ENCODE measurements around the gene CHAC1. TPM values are rescaled to one million over a fixed set of nuclear protein-coding genes. Genes with fewer than 3 reads are reported as not detected.

The CHAC1 gene
- total RNA-seq, 2 donors from 2014 or later: 4.0 to 20.9 TPM

DNA sequence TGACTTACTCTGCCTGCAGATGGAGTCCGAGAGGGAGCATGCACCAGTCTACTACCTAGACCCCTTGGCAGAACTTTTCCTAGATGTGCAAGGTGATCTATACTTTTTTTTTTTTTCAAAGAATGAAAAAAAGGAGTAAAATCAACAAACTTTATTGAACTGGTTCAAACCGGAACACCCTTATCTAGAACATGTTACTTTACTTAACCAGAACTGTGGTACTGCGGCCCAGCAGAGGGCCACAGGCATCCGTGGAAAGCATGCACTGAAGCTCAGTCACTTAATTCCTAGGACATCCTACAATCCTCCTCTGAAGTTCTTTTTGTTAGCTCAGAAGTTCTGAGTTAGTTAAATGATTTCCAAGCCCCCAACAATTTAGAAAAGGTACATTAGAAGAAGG, 21.6 kb downstream of the CHAC1 start:
- no peak for DNase-seq
- H3K4me1 ChIP-seq: no peaks in the 10 kb centered on the region
- peaks cover 3% of the 10 kb centered on the region for H3K36me3 ChIP-seq
- TF ChIP-seq, protein P1, sequence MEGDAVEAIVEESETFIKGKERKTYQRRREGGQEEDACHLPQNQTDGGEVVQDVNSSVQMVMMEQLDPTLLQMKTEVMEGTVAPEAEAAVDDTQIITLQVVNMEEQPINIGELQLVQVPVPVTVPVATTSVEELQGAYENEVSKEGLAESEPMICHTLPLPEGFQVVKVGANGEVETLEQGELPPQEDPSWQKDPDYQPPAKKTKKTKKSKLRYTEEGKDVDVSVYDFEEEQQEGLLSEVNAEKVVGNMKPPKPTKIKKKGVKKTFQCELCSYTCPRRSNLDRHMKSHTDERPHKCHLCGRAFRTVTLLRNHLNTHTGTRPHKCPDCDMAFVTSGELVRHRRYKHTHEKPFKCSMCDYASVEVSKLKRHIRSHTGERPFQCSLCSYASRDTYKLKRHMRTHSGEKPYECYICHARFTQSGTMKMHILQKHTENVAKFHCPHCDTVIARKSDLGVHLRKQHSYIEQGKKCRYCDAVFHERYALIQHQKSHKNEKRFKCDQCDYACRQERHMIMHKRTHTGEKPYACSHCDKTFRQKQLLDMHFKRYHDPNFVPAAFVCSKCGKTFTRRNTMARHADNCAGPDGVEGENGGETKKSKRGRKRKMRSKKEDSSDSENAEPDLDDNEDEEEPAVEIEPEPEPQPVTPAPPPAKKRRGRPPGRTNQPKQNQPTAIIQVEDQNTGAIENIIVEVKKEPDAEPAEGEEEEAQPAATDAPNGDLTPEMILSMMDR (IDR thresholded peaks at IDR 0.05): no peak
- no peak overlapping the region for H3K9ac ChIP-seq (ENCODE audit: low read depth in 2 of 2, low read length in 2 of 2)
- no peaks in the 10 kb centered on the region for H3K9me3 ChIP-seq
- intact Hi-C loops (cut with DNase I): no loop called here
- no peak overlapping the region for H3K27ac ChIP-seq
- H3K27me3 ChIP-seq: no peaks in the 10 kb centered on the region
- H3K4me3 ChIP-seq: no peak overlapping the region

DNA sequence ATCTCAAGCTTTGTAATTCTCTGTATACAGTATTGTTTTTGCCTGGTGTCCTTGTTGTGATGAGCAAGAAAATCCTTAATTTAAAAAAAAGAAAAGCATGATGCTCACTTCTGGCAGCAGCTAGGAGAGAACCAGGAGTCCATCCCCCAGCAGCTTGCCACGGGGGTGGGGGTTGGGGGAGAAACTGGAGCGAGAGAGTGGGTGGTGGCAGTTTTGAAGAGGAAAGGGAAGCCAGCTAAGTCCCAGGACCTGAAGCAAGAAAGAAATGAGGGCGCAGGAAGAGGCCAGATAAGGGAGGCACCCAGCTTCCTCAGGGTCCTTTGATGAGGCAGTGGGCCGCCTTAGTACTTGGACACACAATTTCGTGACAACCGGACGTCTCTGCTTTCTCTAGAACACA, 23.5 kb downstream of the CHAC1 start:
- intact Hi-C loops (cut with DNase I): no loop called here
- Histone ChIP-seq H3K9ac (ENCODE audit: low read depth in 2 of 2, low read length in 2 of 2) (no peak overlapping the region), H3K36me3 (peaks cover 3% of the 10 kb centered on the region), H3K4me3 (no peak overlapping the region), H3K27ac (no peak overlapping the region), H3K27me3 (no peaks in the 10 kb centered on the region), H3K4me1 (no peaks in the 10 kb centered on the region), H3K9me3 (no peaks in the 10 kb centered on the region)
- no peak for DNase-seq
- TF ChIP-seq, protein P1 (IDR thresholded peaks at IDR 0.05): no peak

DNA sequence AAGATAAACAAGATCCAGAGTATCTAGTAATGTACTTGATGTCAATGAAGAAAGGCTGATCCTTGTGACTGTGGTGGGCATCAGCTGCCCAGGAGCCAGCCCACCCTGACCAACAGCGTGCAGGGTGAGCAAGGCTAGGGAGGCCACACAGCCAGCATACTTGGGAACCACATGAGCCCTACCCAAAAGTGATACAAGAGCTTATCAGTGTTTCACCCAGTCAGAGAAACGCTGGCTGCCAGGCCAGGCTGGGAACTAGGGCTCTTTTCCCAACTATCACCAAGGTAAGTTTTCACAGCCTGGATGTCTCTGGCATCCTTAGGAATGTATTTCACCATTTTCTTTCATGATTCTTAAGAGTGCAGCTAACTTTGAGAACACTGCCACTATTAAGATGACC, 24.9 kb downstream of the CHAC1 start:
- no peak overlapping the region for H3K27ac ChIP-seq
- intact Hi-C loops (cut with DNase I): no loop called here
- H3K27me3 ChIP-seq: no peaks in the 10 kb centered on the region
- no peak overlapping the region for H3K9ac ChIP-seq (ENCODE audit: low read depth in 2 of 2, low read length in 2 of 2)
- no peak overlapping the region for H3K4me3 ChIP-seq
- peaks cover 12% of the 10 kb centered on the region for H3K36me3 ChIP-seq
- no peaks in the 10 kb centered on the region for H3K9me3 ChIP-seq
- no peaks in the 10 kb centered on the region for H3K4me1 ChIP-seq
- TF ChIP-seq, protein P1 (IDR thresholded peaks at IDR 0.05): no peak
- no peak for DNase-seq

DNA sequence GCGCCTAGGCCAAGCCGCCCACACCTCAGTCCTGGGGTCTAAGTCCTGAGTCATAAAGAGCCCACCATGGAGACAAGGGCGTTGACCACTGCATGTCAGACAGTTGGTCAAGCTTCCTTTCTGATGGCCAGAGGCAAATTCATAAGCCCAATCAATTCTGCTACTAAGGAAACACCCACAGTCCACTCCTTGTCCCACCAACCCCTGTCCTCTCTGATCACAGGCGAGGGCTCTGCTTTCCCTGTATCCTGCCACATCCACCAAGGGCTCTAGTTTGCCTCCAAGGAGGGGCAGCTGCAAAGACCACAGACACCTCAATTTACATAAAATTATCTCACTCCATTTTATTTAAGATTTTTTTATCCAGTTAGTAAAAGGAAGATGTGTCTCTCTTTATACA, 25.3 kb downstream of the CHAC1 start:
- Histone ChIP-seq H3K9me3 (no peaks in the 10 kb centered on the region), H3K36me3 (peaks cover 16% of the 10 kb centered on the region), H3K4me3 (no peak overlapping the region), H3K27ac (no peak overlapping the region), H3K9ac (ENCODE audit: low read depth in 2 of 2, low read length in 2 of 2) (no peak overlapping the region), H3K27me3 (no peaks in the 10 kb centered on the region), H3K4me1 (no peaks in the 10 kb centered on the region)
- intact Hi-C loops (cut with DNase I): no loop called here
- TF ChIP-seq, protein P1 (IDR thresholded peaks at IDR 0.05): no peak
- no peak for DNase-seq

DNA sequence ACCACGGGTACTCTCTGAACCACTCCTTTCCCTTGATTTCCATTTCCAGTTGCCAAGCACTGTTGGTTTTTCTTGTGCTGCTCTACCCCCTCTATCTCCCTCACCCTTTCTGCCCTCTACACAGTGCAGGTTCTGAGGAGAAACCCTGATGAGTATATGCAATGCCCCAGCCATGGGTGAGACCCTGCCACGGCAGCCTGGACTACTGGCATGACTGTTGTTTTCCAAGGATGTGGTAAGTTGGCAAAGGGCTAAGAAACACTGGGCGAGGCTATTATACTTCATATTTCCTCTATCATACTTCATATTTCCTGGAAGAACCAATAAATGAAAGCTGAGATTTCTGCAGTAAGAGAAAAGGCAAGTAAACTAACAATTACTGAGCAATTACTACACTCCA, 27.9 kb downstream of the CHAC1 start:
- intact Hi-C loops (cut with DNase I): no loop called here
- peaks cover 27% of the 10 kb centered on the region for H3K36me3 ChIP-seq
- TF ChIP-seq, protein P1 (IDR thresholded peaks at IDR 0.05): no peak
- H3K27me3 ChIP-seq: no peaks in the 10 kb centered on the region
- no peak overlapping the region for H3K27ac ChIP-seq
- no peak overlapping the region for H3K4me3 ChIP-seq
- no peaks in the 10 kb centered on the region for H3K4me1 ChIP-seq
- DNase-seq: no peak
- H3K9me3 ChIP-seq: no peaks in the 10 kb centered on the region
- no peak overlapping the region for H3K9ac ChIP-seq (ENCODE audit: low read depth in 2 of 2, low read length in 2 of 2)

DNA sequence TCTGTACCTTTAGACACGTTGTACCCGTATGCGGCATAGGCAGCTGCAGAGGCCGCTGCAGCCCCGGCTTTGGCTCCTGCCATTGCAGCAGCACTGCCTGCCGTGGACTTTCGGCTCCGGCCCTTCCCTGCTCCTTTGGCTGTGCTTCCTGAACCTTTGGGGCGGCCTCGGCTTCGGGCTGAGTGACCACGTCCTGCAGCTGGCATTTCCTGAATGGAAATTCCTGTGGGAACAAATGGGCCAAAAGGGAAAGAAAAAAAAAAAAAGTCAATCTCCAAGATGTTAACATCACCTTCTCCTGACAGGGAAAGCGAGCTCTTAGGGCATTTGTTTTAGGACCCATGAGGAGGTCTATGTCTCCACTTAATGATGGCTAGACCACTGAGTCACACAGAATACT, 29.6 kb downstream of the CHAC1 start:
- TF ChIP-seq, protein P1 (IDR thresholded peaks at IDR 0.05): no peak
- intact Hi-C loops (cut with DNase I): no loop called here
- Histone ChIP-seq H3K27ac (no peak overlapping the region), H3K9me3 (no peaks in the 10 kb centered on the region), H3K36me3 (peaks cover 31% of the 10 kb centered on the region), H3K4me1 (no peaks in the 10 kb centered on the region), H3K4me3 (no peak overlapping the region), H3K27me3 (no peaks in the 10 kb centered on the region), H3K9ac (ENCODE audit: low read depth in 2 of 2, low read length in 2 of 2) (no peak overlapping the region)
- DNase-seq: no peak
